SK-N-SH (cell line): ENCODE results near the gene NOP9. TPM values are rescaled to one million over a fixed set of nuclear protein-coding genes. Genes with fewer than 3 reads are reported as not detected.

Experiments
- CTCF ChIA-PET: fragments of 300-600, 350-600 bp; formaldehyde crosslinking; extraction: SDS; loops from one replicate; lab custom pipeline; 2021; lab: Yijun Ruan, JAX
- POLR2A ChIA-PET: fragments of 350-600 bp; sonication (Branson Sonifier 250); formaldehyde crosslinking; extraction: SDS; loops from one replicate; lab custom pipeline; 2020; ENCODE audit warnings: antibody characterized with exemption, inconsistent platforms; lab: Yijun Ruan, JAX
- DNase-seq: peaks from one replicate; pipeline ENCODE4 v3.0.0; 2012
- H2AFZ ChIP-seq: fragments of 200-600 bp; sonication (generic); 2 replicates; pipeline ENCODE4 v1.8.1; 2016; ENCODE audit warnings: antibody characterized with exemption, mild to moderate bottlenecking, low read depth
- H3F3A ChIP-seq: fragments of 200-600 bp; sonication (generic); replicated peaks from 2 replicates; pipeline ENCODE3; 2016; ENCODE audit warnings: antibody characterized with exemption, mild to moderate bottlenecking; ENCODE audit not compliant: insufficient read depth
- H3K27ac ChIP-seq, 2 experiments: fragments of 200-500 bp in 1 of 2; fragments of 200-600 bp in 1 of 2; sonication (Bioruptor generic) in 1 of 2; sonication (generic), shearing (Covaris generic) in 1 of 2; 2 replicates each; pipeline versions ENCODE4 v1.5.1 to v1.6.1; 2014 to 2016; ENCODE audit warnings: low read depth in 2 of 2, inconsistent platforms in 1 of 2, low read length in 1 of 2, mild to moderate bottlenecking in 1 of 2, mixed read lengths in 1 of 2
- H3K27me3 ChIP-seq: fragments of 200-600 bp; sonication (generic), shearing (Covaris generic); 2 replicates; pipeline ENCODE4 v1.6.1; 2016; ENCODE audit warnings: mixed run types; ENCODE audit not compliant: insufficient read depth
- H3K36me3 ChIP-seq, 2 experiments: fragments of 200-500 bp in 1 of 2; fragments of 200-600 bp in 1 of 2; sonication (Bioruptor generic) in 1 of 2; sonication (generic) in 1 of 2; replicated peaks in 1 of 2; 2 replicates each; pipeline versions ENCODE3 to v1.5.1; 2014 to 2016; ENCODE audit warnings: low read length in 1 of 2, mild to moderate bottlenecking in 1 of 2; ENCODE audit not compliant: insufficient read depth in 2 of 2, control insufficient read depth in 1 of 2
- H3K4me1 ChIP-seq, 2 experiments: fragments of 200-500 bp in 1 of 2; fragments of 200-600 bp in 1 of 2; sonication (Bioruptor generic) in 1 of 2; sonication (generic), shearing (Covaris generic) in 1 of 2; 2 replicates each; pipeline versions ENCODE4 v1.5.1 to v1.6.1; 2014 to 2016; ENCODE audit warnings: low read depth in 1 of 2, low read length in 1 of 2, mixed run types in 1 of 2; ENCODE audit not compliant: insufficient read depth in 2 of 2, control insufficient read depth in 1 of 2
- H3K4me2 ChIP-seq: fragments of 200-600 bp; sonication (generic), shearing (Covaris generic); 2 replicates; pipeline ENCODE4 v1.6.1; 2017; ENCODE audit warnings: mixed run types
- H3K4me3 ChIP-seq, 2 experiments: fragments of 200-500 bp in 1 of 2; fragments of 200-600 bp in 1 of 2; sonication (Bioruptor generic) in 1 of 2; sonication (generic), shearing (Covaris generic) in 1 of 2; 2 replicates each; pipeline versions ENCODE4 v1.5.1 to v1.8.1; 2014 to 2016; ENCODE audit warnings: low read depth in 2 of 2, inconsistent platforms in 1 of 2, low read length in 1 of 2, mild to moderate bottlenecking in 1 of 2, mixed read lengths in 1 of 2, moderate library complexity in 1 of 2
- H3K79me2 ChIP-seq: fragments of 200-600 bp; sonication (generic); 2 replicates; pipeline ENCODE4 v1.8.1; 2017; ENCODE audit warnings: mild to moderate bottlenecking; ENCODE audit not compliant: insufficient read depth
- H3K9ac ChIP-seq: fragments of 200-600 bp; sonication (generic); 2 replicates; pipeline ENCODE4 v1.6.1; 2017; ENCODE audit warnings: mixed run types
- H3K9me2 ChIP-seq: fragments of 200-600 bp; sonication (generic); 2 replicates; pipeline ENCODE4 v1.6.1; 2017; ENCODE audit warnings: mixed run types
- H3K9me3 ChIP-seq: fragments of 200-600 bp; sonication (generic); 2 replicates; pipeline ENCODE4 v1.6.1; 2017; ENCODE audit warnings: mixed run types, mild to moderate bottlenecking, moderate library complexity
- H4K20me1 ChIP-seq: fragments of 200-600 bp; sonication (generic); 2 replicates; pipeline ENCODE4 v1.6.1; 2017; ENCODE audit warnings: mild to moderate bottlenecking, mixed run types; ENCODE audit not compliant: insufficient read depth
- CHD2 ChIP-seq: fragments of 150-350 bp; IDR thresholded peaks from 2 replicates; pipeline ENCODE4 v1.6.1; 2018; ENCODE audit warnings: low read length; ENCODE audit not compliant: partially characterized antibody
- ELF1 ChIP-seq: IDR thresholded peaks from 2 replicates; pipeline ENCODE4 v1.4.0; 2012
- EZH2phosphoT487 ChIP-seq: fragments of 200-600 bp; sonication (generic); IDR thresholded peaks from 2 replicates; pipeline ENCODE4 v1.6.1; 2017; ENCODE audit warnings: low read depth, mixed run types, mild to moderate bottlenecking, antibody characterized with exemption, moderate library complexity, borderline replicate concordance
- FOSL2 ChIP-seq: IDR thresholded peaks from 2 replicates; pipeline ENCODE4 v1.4.0; 2012; ENCODE audit warnings: low read depth, mild to moderate bottlenecking, moderate library complexity, borderline replicate concordance
- JUND ChIP-seq: IDR thresholded peaks from 2 replicates; pipeline ENCODE4 v1.4.0; 2012
- MXI1 ChIP-seq: IDR thresholded peaks from 2 replicates; pipeline ENCODE4 v1.6.1; 2012; ENCODE audit warnings: mild to moderate bottlenecking, low read depth, low read length, improper control_type of control experiment
- NFIC ChIP-seq: IDR thresholded peaks from 2 replicates; pipeline ENCODE4 v1.4.0; 2012; ENCODE audit warnings: borderline replicate concordance
- NRF1 ChIP-seq: IDR thresholded peaks from 2 replicates; pipeline ENCODE4 v1.6.1; 2012; ENCODE audit warnings: low read depth, mild to moderate bottlenecking, low read length
- POLR2AphosphoS5 ChIP-seq: IDR thresholded peaks from 2 replicates; pipeline ENCODE4 v1.6.1; 2012; ENCODE audit warnings: low read depth, low read length
- RAD21 ChIP-seq: IDR thresholded peaks from 2 replicates; pipeline ENCODE4 v1.6.1; 2012; ENCODE audit warnings: mild to moderate bottlenecking, low read length
- RXRA ChIP-seq: IDR thresholded peaks from 2 replicates; pipeline ENCODE4 v1.4.0; 2012; ENCODE audit warnings: low read depth, mild to moderate bottlenecking, borderline replicate concordance
- SMC3 ChIP-seq: IDR thresholded peaks from 2 replicates; pipeline ENCODE4 v1.6.1; 2012; ENCODE audit warnings: low read depth, low read length, improper control_type of control experiment
- TAF1 ChIP-seq: IDR thresholded peaks from 2 replicates; pipeline ENCODE4 v1.6.1; 2012; ENCODE audit warnings: low read depth, mild to moderate bottlenecking, low read length, moderate library complexity, borderline replicate concordance
- TCF12 ChIP-seq: IDR thresholded peaks from 2 replicates; pipeline ENCODE4 v1.4.0; 2012
- TEAD4 ChIP-seq: IDR thresholded peaks from 2 replicates; pipeline ENCODE4 v1.4.0; 2012; ENCODE audit warnings: mild to moderate bottlenecking, borderline replicate concordance; ENCODE audit not compliant: insufficient read depth
- YY1 ChIP-seq: IDR thresholded peaks from 2 replicates; pipeline ENCODE4 v1.4.0; 2012; ENCODE audit warnings: low read depth, mild to moderate bottlenecking
- WGBS: methylation state at CpG from one replicate; pipeline ENCODE4 v1.1.6; 2017; ENCODE audit warnings: low lambda C conversion rate; 5-methylcytosine and 5-hydroxymethylcytosine counted together
- polyA plus RNA-seq, 3 experiments: library from polyadenylated mRNA; depleted of rRNA; stranded (reverse); fragments of >200 nt; gene quantifications; 2 replicates each; pipeline ENCODE4 v1.2.3, GENCODE V29; 2012
- TF ChIP-seq, protein P1 (sequence below): fragments of 150-350 bp; IDR thresholded peaks from 2 replicates; pipeline ENCODE4 v1.6.1; 2017; ENCODE audit warnings: antibody characterized with exemption, low read length, low read depth, borderline replicate concordance
- TF ChIP-seq, protein P2 (sequence below): IDR thresholded peaks from 2 replicates; pipeline ENCODE4 v1.4.0; 2012; ENCODE audit warnings: low read depth
- TF ChIP-seq, protein P3 (sequence below): fragments of 150-350 bp; IDR thresholded peaks from 2 replicates; pipeline ENCODE4 v1.6.1; 2016; ENCODE audit warnings: mild to moderate bottlenecking, low read depth, low read length
- TF ChIP-seq, protein P4 (sequence below): IDR thresholded peaks from 2 replicates; pipeline ENCODE4; 2012

Gene NOP9
- polyA plus RNA-seq, 1 of the 3 experiments (the other 2 are of a cell fraction): 11.9 TPM

DNA sequence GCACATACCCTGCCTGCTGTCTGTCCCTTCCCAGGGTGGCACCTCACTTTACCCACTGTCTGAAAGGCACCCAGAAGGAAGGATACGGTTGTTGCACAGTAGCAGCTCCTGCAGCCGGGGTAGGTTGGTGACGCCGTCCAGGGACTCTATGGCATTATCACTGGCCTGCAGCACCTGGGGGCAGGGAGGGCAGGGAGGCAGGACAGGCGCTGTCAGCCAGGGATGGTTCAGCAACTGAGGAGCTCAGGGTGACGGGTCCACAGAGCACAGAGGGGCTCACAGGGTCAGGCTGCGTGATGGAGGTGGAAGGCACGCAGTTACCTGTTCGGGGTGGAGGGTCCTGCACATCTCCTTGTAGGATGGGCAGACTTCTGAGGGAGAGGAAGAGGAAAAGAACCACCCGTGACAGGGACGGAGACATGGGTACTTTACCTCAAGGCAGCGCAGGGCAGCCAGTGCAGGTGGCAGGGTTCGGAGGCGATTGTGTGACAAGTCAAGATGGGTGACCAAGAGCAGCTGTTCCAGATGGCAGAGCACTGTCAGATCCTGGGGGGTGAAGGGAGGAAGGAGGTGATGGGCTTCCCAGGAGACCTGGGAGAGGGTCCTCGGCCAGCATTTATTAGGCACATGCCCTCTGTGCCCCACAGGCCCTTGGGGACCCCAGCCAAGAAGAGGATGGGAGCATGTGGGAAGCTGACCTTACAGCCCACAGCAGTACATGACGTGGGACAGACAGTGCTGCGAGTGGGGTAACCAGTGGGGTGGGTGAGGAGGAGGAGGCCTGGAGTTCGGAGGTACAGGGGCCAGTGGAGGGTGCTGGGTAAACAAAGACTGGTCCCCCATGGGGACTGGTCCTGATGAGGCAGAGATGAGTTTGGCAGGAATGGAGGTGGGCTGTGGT lies 33.1 kb upstream of the NOP9 start (continued):
- TF ChIP-seq, protein P1, sequence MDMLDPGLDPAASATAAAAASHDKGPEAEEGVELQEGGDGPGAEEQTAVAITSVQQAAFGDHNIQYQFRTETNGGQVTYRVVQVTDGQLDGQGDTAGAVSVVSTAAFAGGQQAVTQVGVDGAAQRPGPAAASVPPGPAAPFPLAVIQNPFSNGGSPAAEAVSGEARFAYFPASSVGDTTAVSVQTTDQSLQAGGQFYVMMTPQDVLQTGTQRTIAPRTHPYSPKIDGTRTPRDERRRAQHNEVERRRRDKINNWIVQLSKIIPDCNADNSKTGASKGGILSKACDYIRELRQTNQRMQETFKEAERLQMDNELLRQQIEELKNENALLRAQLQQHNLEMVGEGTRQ: no peak
- TF ChIP-seq EZH2phosphoT487: no peak

DNA sequence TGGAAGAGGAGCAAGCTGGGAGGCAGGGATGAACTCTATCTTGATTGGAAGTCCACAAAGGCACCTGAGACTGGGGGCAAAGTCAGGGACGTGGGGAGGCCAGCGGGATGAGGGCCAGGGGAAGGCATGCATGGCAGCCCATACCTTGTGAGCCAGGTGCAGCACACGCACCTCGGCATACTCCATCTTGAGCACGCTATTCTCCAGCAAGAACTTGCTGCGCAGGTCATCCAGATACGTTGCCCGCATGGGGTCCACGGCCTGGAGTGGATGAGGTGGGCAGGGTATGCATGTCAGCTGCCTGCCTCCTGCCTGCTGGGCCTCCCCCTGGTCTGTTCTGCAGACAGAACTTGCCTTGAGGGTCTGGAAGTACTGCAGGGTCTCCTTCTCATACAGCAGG lies 32.1 kb upstream of the NOP9 start:
- DNase-seq: no peak

More for the DNA sequence above, 32.1 kb upstream of the NOP9 start:
- ChIA-PET POLR2A (no interaction called here), CTCF (interaction anchor here (1.4 to 2.5 kb wide), 4 partner anchors 12 to 40 kb away, joined by 4 to 8 read pairs (median 4); partner anchors contain the start of gene CIDEB)
- Histone ChIP-seq H3K4me3 (no peak overlapping the region), H3K4me2 (no peak overlapping the region), H3K36me3 (peaks cover 0 to 31% of the 10 kb centered on the region in 2 experiments), H3K9me2 (no peaks in the 10 kb centered on the region), H3K79me2 (no peaks in the 10 kb centered on the region; the same call in 1 of the 2 replicates), H3K9ac (no peak overlapping the region), H3F3A (no peaks in the 10 kb centered on the region), H3K27ac (no peak overlapping the region), H4K20me1 (no peaks in the 10 kb centered on the region), H3K27me3 (no peaks in the 10 kb centered on the region), H3K9me3 (no peaks in the 10 kb centered on the region), H2AFZ (no peak overlapping the region), H3K4me1 (peaks cover 6 to 8% of the 10 kb centered on the region in 2 experiments; a peak in 2 of 4 replicates)
- TF ChIP-seq YY1: no peak
- no peak for TF ChIP-seq EZH2phosphoT487
- TF ChIP-seq SMC3: no peak
- TF ChIP-seq, protein P2, sequence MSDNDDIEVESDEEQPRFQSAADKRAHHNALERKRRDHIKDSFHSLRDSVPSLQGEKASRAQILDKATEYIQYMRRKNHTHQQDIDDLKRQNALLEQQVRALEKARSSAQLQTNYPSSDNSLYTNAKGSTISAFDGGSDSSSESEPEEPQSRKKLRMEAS: no peak
- no peak for TF ChIP-seq NRF1
- TF ChIP-seq, protein P3, sequence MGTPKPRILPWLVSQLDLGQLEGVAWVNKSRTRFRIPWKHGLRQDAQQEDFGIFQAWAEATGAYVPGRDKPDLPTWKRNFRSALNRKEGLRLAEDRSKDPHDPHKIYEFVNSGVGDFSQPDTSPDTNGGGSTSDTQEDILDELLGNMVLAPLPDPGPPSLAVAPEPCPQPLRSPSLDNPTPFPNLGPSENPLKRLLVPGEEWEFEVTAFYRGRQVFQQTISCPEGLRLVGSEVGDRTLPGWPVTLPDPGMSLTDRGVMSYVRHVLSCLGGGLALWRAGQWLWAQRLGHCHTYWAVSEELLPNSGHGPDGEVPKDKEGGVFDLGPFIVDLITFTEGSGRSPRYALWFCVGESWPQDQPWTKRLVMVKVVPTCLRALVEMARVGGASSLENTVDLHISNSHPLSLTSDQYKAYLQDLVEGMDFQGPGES: no peak
- TF ChIP-seq, protein P4, sequence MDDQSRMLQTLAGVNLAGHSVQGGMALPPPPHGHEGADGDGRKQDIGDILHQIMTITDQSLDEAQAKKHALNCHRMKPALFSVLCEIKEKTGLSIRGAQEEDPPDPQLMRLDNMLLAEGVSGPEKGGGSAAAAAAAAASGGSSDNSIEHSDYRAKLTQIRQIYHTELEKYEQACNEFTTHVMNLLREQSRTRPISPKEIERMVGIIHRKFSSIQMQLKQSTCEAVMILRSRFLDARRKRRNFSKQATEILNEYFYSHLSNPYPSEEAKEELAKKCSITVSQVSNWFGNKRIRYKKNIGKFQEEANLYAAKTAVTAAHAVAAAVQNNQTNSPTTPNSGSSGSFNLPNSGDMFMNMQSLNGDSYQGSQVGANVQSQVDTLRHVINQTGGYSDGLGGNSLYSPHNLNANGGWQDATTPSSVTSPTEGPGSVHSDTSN: no peak
- TF ChIP-seq TEAD4: no peak
- TF ChIP-seq FOSL2: no peak
- TF ChIP-seq JUND: no peak
- no peak for TF ChIP-seq NFIC
- no peak for TF ChIP-seq CHD2
- no peak for TF ChIP-seq POLR2AphosphoS5
- no peak for TF ChIP-seq ELF1
- TF ChIP-seq TCF12: no peak
- no peak for TF ChIP-seq RAD21
- TF ChIP-seq RXRA: no peak
- TF ChIP-seq TAF1: no peak
- no peak for TF ChIP-seq MXI1
- WGBS: 94% methylated on average over 5 of the region's 9 CpGs
